ENCODE measurements around the gene SYTL4.
"Not testable (repeated sequence)": the region's sequence is repeated elsewhere in the genome, so short reads cannot be mapped to it uniquely, and the experiment has no call there.

SYTL4 gene

DNA sequence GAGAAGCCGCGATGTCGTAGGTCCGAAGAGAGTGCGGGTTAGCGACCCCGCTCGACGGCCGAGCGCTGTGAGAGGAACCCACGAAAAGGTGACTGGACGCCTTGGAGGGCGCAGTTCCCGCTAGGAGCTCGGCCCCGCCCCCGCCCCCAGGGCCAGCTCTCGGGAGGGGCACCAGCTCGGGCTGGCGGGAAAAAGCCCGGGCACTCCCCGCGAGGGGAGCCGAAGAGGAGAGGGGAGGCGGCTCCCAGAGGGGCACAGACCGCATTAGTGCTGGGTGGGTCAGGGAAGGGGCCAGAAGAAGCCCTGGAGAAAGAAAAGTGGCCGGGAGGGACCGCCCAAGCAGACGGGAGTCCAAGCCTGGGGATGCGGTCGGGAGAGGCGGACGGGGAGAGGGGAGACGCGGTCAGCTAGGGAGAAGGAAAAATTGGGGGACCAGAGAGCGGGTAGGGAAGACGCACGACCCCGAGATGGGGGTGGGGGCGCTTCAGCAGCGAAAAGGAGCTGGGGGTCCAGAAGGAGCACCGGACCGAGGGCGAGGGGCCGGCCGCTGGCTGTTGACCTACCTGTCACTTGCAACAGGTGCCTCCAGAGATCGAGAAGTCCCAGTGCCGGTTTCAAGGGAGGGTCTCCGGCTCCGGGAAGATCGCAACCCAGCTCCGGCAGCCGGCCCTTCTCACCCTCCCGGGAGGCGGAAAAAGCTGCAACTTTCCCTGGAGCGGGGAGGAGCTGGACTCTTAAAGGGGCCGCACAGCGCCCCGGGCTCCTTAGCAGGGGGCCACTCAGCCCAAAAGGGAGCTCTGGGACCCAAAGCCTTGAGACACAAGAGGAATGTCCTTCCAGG lies at the start of gene SYTL4 (continued):
- TF ChIP-seq SCRT2 (tag by site-specific recombination; IDR thresholded peaks at IDR 0.05) = peak; percentile 92

DNA sequence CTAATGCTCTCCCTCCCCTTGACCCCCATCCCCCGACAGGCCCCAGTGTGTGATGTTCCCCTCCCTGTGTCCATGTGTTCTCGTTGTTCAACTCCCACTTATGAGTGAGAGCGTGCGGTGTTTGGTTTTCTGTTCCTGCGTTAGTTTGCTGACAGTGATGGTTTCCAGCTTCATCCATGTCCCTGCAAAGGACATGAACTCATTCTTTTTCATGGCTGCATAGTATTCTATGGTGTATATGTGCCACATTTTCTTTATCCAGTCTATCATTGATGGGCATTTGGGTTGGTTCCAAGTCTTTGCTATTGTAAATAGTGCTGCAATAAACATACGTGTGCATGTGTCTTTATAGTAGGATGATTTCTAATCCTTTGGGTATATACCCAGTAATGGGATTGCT lies 37.5 kb upstream of the SYTL4 start:
- H3K9me3 ChIP-seq (ENCODE audit: control insufficient read depth, insufficient read depth, low read depth, low read length); H3K27ac ChIP-seq (ENCODE audit: extremely low read depth, low read depth, low read length); H3K36me3 ChIP-seq (ENCODE audit: control insufficient read depth in 2 of 2, insufficient read depth in 1 of 2, low read length in 2 of 2); POLR2A ChIA-PET; H3K4me1 ChIP-seq (ENCODE audit: control insufficient read depth, insufficient read depth, low read length); H3K4me3 ChIP-seq (ENCODE audit: low read depth, low read length): not testable (repeated sequence)
- CTCF ChIA-PET = interaction anchor here (0.6 to 9.6 kb wide), 30 partner anchors 7 to 282 kb away, joined by 3 to 540 read pairs (median 7); partner anchors contain the start of genes CSTF2 and SYTL4
- peak; percentile 91 for TF ChIP-seq ZNF146 (tag by site-specific recombination; IDR thresholded peaks at IDR 0.05)

DNA sequence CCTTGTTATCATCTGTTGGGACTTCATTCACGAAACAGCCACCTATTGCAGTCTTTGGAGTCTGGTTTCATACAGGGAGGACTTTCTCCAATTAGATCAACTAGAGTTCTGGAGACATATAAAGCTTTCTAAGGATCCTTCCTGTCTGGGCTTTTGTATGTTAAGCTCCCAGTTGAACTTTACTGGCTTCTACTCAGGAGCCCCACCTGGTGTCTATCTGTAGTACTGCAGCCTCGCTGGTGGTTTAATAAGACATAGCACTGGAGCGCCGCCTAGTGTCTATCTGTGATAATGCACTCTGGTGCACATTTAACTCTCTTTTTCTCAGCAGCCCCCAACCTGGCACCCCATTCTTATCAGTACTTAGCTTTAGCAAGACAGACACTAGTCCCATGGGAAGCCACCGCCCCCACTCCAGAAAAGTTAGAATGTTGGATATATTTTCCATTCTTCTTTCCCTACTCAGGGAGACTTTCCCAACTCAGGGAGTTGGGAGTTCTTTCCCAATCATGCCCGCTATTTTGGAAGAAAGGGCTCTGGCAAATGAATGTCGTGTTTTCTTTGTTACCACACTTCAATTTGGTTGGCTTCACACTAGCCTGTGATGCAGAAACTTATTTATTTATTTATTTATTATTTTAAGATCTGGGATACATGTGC lies 36.9 kb upstream of the SYTL4 start:
- Histone ChIP-seq H3K9me3 (ENCODE audit: control insufficient read depth, insufficient read depth, low read depth, low read length) (no peaks in the 10 kb centered on the region), H3K36me3 (ENCODE audit: control insufficient read depth in 2 of 2, insufficient read depth in 1 of 2, low read length in 2 of 2) (no peaks in the 10 kb centered on the region), H3K4me1 (ENCODE audit: control insufficient read depth, insufficient read depth, low read length) (no peaks in the 10 kb centered on the region), H3K4me3 (ENCODE audit: low read depth, low read length) (no peak overlapping the region), H3K27ac (ENCODE audit: extremely low read depth, low read depth, low read length) (no peak overlapping the region)
- POLR2A ChIA-PET = interaction anchor here (0.6 kb wide), 1 partner anchor 80 kb away, joined by 3 read pairs; no protein-coding TSS in a partner anchor
- CTCF ChIA-PET = interaction anchor here (0.5 to 9.6 kb wide), 67 partner anchors 8 to 1336 kb away, joined by 3 to 540 read pairs (median 4); partner anchors contain the start of genes CSTF2, SRPX2 and SYTL4
- TF ChIP-seq, protein P1, sequence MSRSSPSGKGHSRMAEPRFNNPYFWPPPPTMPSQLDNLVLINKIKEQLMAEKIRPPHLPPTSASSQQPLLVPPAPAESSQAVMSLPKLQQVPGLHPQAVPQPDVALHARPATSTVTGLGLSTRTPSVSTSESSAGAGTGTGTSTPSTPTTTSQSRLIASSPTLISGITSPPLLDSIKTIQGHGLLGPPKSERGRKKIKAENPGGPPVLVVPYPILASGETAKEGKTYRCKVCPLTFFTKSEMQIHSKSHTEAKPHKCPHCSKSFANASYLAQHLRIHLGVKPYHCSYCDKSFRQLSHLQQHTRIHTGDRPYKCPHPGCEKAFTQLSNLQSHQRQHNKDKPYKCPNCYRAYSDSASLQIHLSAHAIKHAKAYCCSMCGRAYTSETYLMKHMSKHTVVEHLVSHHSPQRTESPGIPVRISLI (tag by site-specific recombination; IDR thresholded peaks at IDR 0.05) = no peak
- TF ChIP-seq, protein P2, sequence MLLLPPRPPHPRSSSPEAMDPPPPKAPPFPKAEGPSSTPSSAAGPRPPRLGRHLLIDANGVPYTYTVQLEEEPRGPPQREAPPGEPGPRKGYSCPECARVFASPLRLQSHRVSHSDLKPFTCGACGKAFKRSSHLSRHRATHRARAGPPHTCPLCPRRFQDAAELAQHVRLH (tag by site-specific recombination; IDR thresholded peaks at IDR 0.05) = no peak
- TF ChIP-seq, protein P3, sequence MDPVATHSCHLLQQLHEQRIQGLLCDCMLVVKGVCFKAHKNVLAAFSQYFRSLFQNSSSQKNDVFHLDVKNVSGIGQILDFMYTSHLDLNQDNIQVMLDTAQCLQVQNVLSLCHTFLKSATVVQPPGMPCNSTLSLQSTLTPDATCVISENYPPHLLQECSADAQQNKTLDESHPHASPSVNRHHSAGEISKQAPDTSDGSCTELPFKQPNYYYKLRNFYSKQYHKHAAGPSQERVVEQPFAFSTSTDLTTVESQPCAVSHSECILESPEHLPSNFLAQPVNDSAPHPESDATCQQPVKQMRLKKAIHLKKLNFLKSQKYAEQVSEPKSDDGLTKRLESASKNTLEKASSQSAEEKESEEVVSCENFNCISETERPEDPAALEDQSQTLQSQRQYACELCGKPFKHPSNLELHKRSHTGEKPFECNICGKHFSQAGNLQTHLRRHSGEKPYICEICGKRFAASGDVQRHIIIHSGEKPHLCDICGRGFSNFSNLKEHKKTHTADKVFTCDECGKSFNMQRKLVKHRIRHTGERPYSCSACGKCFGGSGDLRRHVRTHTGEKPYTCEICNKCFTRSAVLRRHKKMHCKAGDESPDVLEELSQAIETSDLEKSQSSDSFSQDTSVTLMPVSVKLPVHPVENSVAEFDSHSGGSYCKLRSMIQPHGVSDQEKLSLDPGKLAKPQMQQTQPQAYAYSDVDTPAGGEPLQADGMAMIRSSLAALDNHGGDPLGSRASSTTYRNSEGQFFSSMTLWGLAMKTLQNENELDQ (tag by site-specific recombination; IDR thresholded peaks at IDR 0.05; ENCODE audit: low read depth) = no peak
- TF ChIP-seq ZNF292 (tag by site-specific recombination; IDR thresholded peaks at IDR 0.05; ENCODE audit: borderline replicate concordance, low read depth) (no peak), ZNF146 (tag by site-specific recombination; IDR thresholded peaks at IDR 0.05) (no peak), HOXA7 (CRISPR knock-in tag; IDR thresholded peaks at IDR 0.05; ENCODE audit: borderline replicate concordance) (no peak), ZNF837 (tag by site-specific recombination; IDR thresholded peaks at IDR 0.05) (no peak), ZNF23 (tag by site-specific recombination; IDR thresholded peaks at IDR 0.05; ENCODE audit: borderline replicate concordance) (no peak), ZNF654 (tag by site-specific recombination; IDR thresholded peaks at IDR 0.05; ENCODE audit: low read depth) (peak; percentile 97), ZNF175 (tag by site-specific recombination; IDR thresholded peaks at IDR 0.05) (no peak), ZFP37 (tag by site-specific recombination; IDR thresholded peaks at IDR 0.05) (no peak), ZBTB21 (tag by site-specific recombination; IDR thresholded peaks at IDR 0.05) (no peak)
- TF ChIP-seq, protein P4, sequence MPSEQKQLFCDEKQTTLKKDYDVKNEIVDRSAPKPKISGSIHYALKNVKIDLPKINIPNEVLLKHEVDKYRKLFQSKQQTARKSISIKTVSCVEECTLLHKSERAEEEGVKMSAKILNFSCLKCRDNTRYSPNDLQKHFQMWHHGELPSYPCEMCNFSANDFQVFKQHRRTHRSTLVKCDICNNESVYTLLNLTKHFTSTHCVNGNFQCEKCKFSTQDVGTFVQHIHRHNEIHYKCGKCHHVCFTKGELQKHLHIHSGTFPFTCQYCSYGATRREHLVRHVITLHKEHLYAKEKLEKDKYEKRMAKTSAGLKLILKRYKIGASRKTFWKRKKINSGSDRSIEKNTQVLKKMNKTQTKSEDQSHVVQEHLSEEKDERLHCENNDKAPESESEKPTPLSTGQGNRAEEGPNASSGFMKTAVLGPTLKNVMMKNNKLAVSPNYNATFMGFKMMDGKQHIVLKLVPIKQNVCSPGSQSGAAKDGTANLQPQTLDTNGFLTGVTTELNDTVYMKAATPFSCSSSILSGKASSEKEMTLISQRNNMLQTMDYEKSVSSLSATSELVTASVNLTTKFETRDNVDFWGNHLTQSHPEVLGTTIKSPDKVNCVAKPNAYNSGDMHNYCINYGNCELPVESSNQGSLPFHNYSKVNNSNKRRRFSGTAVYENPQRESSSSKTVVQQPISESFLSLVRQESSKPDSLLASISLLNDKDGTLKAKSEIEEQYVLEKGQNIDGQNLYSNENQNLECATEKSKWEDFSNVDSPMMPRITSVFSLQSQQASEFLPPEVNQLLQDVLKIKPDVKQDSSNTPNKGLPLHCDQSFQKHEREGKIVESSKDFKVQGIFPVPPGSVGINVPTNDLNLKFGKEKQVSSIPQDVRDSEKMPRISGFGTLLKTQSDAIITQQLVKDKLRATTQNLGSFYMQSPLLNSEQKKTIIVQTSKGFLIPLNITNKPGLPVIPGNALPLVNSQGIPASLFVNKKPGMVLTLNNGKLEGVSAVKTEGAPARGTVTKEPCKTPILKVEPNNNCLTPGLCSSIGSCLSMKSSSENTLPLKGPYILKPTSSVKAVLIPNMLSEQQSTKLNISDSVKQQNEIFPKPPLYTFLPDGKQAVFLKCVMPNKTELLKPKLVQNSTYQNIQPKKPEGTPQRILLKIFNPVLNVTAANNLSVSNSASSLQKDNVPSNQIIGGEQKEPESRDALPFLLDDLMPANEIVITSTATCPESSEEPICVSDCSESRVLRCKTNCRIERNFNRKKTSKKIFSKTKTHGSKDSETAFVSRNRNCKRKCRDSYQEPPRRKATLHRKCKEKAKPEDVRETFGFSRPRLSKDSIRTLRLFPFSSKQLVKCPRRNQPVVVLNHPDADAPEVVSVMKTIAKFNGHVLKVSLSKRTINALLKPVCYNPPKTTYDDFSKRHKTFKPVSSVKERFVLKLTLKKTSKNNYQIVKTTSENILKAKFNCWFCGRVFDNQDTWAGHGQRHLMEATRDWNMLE (tag by site-specific recombination; conservative IDR thresholded peaks at IDR 0.05; ENCODE audit: low read depth) = 0 out of 2 replicates have a peak, but pooled peaks have one; percentile 14
- TF ChIP-seq, protein P5, sequence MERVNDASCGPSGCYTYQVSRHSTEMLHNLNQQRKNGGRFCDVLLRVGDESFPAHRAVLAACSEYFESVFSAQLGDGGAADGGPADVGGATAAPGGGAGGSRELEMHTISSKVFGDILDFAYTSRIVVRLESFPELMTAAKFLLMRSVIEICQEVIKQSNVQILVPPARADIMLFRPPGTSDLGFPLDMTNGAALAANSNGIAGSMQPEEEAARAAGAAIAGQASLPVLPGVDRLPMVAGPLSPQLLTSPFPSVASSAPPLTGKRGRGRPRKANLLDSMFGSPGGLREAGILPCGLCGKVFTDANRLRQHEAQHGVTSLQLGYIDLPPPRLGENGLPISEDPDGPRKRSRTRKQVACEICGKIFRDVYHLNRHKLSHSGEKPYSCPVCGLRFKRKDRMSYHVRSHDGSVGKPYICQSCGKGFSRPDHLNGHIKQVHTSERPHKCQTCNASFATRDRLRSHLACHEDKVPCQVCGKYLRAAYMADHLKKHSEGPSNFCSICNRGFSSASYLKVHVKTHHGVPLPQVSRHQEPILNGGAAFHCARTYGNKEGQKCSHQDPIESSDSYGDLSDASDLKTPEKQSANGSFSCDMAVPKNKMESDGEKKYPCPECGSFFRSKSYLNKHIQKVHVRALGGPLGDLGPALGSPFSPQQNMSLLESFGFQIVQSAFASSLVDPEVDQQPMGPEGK (tag by site-specific recombination; IDR thresholded peaks at IDR 0.05) = no peak
- TF ChIP-seq, protein P6, sequence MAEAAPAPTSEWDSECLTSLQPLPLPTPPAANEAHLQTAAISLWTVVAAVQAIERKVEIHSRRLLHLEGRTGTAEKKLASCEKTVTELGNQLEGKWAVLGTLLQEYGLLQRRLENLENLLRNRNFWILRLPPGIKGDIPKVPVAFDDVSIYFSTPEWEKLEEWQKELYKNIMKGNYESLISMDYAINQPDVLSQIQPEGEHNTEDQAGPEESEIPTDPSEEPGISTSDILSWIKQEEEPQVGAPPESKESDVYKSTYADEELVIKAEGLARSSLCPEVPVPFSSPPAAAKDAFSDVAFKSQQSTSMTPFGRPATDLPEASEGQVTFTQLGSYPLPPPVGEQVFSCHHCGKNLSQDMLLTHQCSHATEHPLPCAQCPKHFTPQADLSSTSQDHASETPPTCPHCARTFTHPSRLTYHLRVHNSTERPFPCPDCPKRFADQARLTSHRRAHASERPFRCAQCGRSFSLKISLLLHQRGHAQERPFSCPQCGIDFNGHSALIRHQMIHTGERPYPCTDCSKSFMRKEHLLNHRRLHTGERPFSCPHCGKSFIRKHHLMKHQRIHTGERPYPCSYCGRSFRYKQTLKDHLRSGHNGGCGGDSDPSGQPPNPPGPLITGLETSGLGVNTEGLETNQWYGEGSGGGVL (tag by site-specific recombination; IDR thresholded peaks at IDR 0.05) = no peak

Measured in HEK293 (cell line).